H54 (cell line): ENCODE measurements around the gene TMED8.

Source experiments
- DNase-seq: peaks from one replicate; pipeline ENCODE4 v3.0.0; 2011; ENCODE audit warnings: low spot score, mixed read lengths; ENCODE audit not compliant: insufficient read length
- FAIRE-seq: peaks from 3 replicates; lab custom pipeline; 2011; peaks lifted over from hg19 to GRCh38; lab: Jason Lieb, UNC
- POLR2A ChIP-seq: IDR thresholded peaks from 2 replicates; pipeline ENCODE4 v1.6.1; 2011; ENCODE audit warnings: low read depth, mild to moderate bottlenecking, low read length

TMED8 gene

GRCh38 chr14:77309131-77309530 is 67.8 kb downstream of the TMED8 start:
- no peak for TF ChIP-seq POLR2A
- DNase-seq, result no peak
- FAIRE-seq, result no peak

- FAIRE-seq (no peak), DNase-seq (no peak)
- no peak for TF ChIP-seq POLR2A
Measured at GRCh38 chr14:77306851-77307496, 69.9 kb downstream of the TMED8 start.

- DNase-seq (no peak), FAIRE-seq (no peak)
- no peak for TF ChIP-seq POLR2A
Measured at GRCh38 chr14:77306416-77306815, 70.5 kb downstream of the TMED8 start.

GRCh38 chr14:77305696-77306095 is 71.2 kb downstream of the TMED8 start:
- FAIRE-seq (no peak), DNase-seq (no peak)
- TF ChIP-seq POLR2A, result no peak

GRCh38 chr14:77303417-77304156 is 73.3 kb downstream of the TMED8 start:
- no peak for TF ChIP-seq POLR2A
- FAIRE-seq (peak; percentile 83), DNase-seq (peak; percentile 67)

- no peak for TF ChIP-seq POLR2A
- DNase-seq (peak; percentile 47), FAIRE-seq (peak; percentile 80)
Measured at GRCh38 chr14:77302926-77303325, 74.0 kb downstream of the TMED8 start.

GRCh38 chr14:77301103-77301502 is 75.8 kb downstream of the TMED8 start:
- DNase-seq (peak; percentile 32), FAIRE-seq (no peak)
- no peak for TF ChIP-seq POLR2A

GRCh38 chr14:77299771-77300170 is 77.1 kb downstream of the TMED8 start:
- DNase-seq (no peak), FAIRE-seq (no peak)
- no peak for TF ChIP-seq POLR2A

GRCh38 chr14:77296906-77297305 is 80.0 kb downstream of the TMED8 start:
- DNase-seq, result no peak

GRCh38 chr14:77296155-77296554 is 80.7 kb downstream of the TMED8 start:
- no peak for FAIRE-seq
- no peak for DNase-seq
- no peak for TF ChIP-seq POLR2A

More at GRCh38 chr14:77296906-77297305, 80.0 kb downstream of the TMED8 start:
- TF ChIP-seq POLR2A, result no peak
- no peak for FAIRE-seq

- TF ChIP-seq POLR2A, result no peak
- DNase-seq (no peak), FAIRE-seq (no peak)
Measured at GRCh38 chr14:77290705-77291104, 86.2 kb downstream of the TMED8 start.

- FAIRE-seq (no peak), DNase-seq (no peak)
- no peak for TF ChIP-seq POLR2A
Measured at GRCh38 chr14:77286576-77286975, 90.3 kb downstream of the TMED8 start.
